HepG2 (cell line): ENCODE data around the gene RARA.

Experiments
- MYC ChIP-seq: sonication (generic); formaldehyde crosslinking; IDR thresholded peaks from 2 replicates; pipeline ENCODE4 v1.9.0; 2021; ENCODE audit warnings: missing genetic modification reagents, borderline replicate concordance
- NR2C2 ChIP-seq: sonication (generic); formaldehyde crosslinking; IDR thresholded peaks from 2 replicates; pipeline ENCODE4 v1.4.0; 2020; ENCODE audit warnings: missing genetic modification reagents, mild to moderate bottlenecking, moderate library complexity, borderline replicate concordance
- RFXANK ChIP-seq: IDR thresholded peaks from 2 replicates; pipeline ENCODE4 v1.6.1; 2016
- ZNF781 ChIP-seq: sonication (generic); formaldehyde crosslinking; IDR thresholded peaks from 2 replicates; pipeline ENCODE4 v1.5.1; 2020; ENCODE audit warnings: borderline replicate concordance, mild to moderate bottlenecking, missing genetic modification reagents; ENCODE audit errors: not compliant biosample characterization
- TF ChIP-seq, protein P1 (sequence below): sonication (generic); formaldehyde crosslinking; IDR thresholded peaks from 2 replicates; pipeline ENCODE4 v1.8.0; 2022; ENCODE audit warnings: low read depth, missing genetic modification reagents
- TF ChIP-seq, protein P2 (sequence below), 2 experiments: sonication (generic) in 1 of 2; formaldehyde crosslinking in 1 of 2; IDR thresholded peaks; 2 replicates each; pipeline versions ENCODE4 v1.6.1 to v1.9.0; 2014 to 2022; ENCODE audit warnings: antibody characterized with exemption in 1 of 2, borderline replicate concordance in 1 of 2, inconsistent platforms in 1 of 2, low read depth in 1 of 2, missing genetic modification reagents in 1 of 2

DNA sequence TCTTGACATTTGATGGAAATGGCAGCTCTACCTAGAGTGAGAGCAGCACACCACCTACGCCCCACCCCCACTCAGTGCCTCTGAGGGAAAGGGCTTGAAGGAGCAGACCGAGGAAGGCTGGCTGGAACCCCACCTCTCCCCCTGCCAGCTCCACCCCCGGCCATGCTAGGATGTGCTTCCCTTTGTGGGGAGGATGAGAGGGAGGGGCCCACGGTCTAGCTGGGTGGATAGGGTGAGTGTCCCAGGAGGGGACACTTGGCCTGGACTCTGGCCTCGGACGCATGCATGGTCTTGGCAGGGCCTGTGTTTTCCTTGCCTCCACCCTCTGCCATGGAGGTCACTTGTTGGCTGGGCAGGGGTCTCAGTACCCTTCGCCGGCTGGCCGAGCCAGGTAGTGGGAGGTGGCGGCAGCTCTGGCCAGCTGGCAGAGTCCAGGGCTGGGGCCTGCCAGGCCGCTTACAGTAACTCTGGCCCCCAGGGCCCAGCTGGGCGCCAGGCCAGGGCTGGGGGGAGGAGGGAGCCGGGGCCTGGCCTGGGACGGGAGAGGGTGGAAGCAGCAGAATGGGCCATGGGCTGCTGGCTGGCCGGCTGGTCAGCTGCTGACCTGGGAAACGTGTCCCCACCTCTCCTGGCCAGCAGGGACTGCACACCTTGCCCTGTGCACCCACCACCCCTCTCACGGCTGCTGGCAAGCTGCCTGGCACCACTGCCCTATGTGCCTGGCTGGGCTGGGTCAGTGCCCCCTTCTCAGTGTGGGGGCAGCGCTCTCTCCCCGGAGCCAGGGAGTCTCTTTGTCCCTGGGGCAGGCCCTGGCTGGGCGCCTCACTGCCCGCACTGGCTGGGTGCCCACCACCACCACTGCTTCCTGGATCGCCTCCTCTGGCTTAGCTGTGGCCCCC, 23.0 kb downstream of the RARA start:
- TF ChIP-seq RFXANK (no peak), MYC (CRISPR knock-in tag) (peak; percentile 31; the same call in 1 of the 2 replicates), ZNF781 (CRISPR knock-in tag) (no peak), NR2C2 (CRISPR knock-in tag) (no peak)
- TF ChIP-seq, protein P1, sequence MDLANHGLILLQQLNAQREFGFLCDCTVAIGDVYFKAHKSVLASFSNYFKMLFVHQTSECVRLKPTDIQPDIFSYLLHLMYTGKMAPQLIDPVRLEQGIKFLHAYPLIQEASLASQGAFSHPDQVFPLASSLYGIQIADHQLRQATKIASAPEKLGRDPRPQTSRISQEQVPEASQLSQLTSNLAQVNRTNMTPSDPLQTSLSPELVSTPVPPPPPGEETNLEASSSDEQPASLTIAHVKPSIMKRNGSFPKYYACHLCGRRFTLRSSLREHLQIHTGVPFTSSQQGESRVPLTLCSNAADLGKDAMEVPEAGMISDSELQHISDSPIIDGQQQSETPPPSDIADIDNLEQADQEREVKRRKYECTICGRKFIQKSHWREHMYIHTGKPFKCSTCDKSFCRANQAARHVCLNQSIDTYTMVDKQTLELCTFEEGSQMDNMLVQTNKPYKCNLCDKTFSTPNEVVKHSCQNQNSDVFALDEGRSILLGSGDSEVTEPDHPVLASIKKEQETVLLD (CRISPR knock-in tag) = no peak
- TF ChIP-seq, protein P2, sequence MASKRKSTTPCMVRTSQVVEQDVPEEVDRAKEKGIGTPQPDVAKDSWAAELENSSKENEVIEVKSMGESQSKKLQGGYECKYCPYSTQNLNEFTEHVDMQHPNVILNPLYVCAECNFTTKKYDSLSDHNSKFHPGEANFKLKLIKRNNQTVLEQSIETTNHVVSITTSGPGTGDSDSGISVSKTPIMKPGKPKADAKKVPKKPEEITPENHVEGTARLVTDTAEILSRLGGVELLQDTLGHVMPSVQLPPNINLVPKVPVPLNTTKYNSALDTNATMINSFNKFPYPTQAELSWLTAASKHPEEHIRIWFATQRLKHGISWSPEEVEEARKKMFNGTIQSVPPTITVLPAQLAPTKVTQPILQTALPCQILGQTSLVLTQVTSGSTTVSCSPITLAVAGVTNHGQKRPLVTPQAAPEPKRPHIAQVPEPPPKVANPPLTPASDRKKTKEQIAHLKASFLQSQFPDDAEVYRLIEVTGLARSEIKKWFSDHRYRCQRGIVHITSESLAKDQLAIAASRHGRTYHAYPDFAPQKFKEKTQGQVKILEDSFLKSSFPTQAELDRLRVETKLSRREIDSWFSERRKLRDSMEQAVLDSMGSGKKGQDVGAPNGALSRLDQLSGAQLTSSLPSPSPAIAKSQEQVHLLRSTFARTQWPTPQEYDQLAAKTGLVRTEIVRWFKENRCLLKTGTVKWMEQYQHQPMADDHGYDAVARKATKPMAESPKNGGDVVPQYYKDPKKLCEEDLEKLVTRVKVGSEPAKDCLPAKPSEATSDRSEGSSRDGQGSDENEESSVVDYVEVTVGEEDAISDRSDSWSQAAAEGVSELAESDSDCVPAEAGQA (IDR thresholded peaks at IDR 0.05; ENCODE audit: low read depth) = no peak
- TF ChIP-seq, protein P2 (CRISPR knock-in tag; IDR thresholded peaks at IDR 0.05; ENCODE audit: borderline replicate concordance) = no peak
